ENCODE measurements around the gene RECK. TPM values are rescaled to one million over a fixed set of nuclear protein-coding genes. Genes with fewer than 3 reads are reported as not detected.

Gene RECK
- total RNA-seq, 1 experiment from 2014 or later = 2.1 TPM

- H4K20me1 ChIP-seq (ENCODE audit: insufficient read depth) = no peaks in the 10 kb centered on the region
- H3K79me2 ChIP-seq (ENCODE audit: low read depth) = no peaks in the 10 kb centered on the region
- ChIA-PET POLR2A (ENCODE audit: unreplicated experiment) (no interaction called here), CTCF (no interaction called here)
- H3K4me3 ChIP-seq = no peak overlapping the region
- H3K4me1 ChIP-seq (replicated peaks; ENCODE audit: insufficient read depth) = no peaks in the 10 kb centered on the region
- H3F3A ChIP-seq (ENCODE audit: insufficient read depth, low read depth) = no peaks in the 10 kb centered on the region
- H3K9me2 ChIP-seq (ENCODE audit: insufficient read depth) = no peaks in the 10 kb centered on the region
- no peak overlapping the region for H2AFZ ChIP-seq
- intact Hi-C loops (cut with micrococcal nuclease; ENCODE audit: unreplicated experiment) = no loop called here
- no peak for DNase-seq
- no peak overlapping the region for H3K27ac ChIP-seq
- no TSS peak for BruUV-seq (replicated peaks)
- H3K27me3 ChIP-seq (ENCODE audit: insufficient read depth, low read depth) = no peaks in the 10 kb centered on the region
- no peak for TF ChIP-seq EZH2 (IDR thresholded peaks at IDR 0.05; ENCODE audit: low read depth)
- TF ChIP-seq CTCF (conservative IDR thresholded peaks at IDR 0.05) = no peak
- no peak overlapping the region for H3K4me2 ChIP-seq
- no peaks in the 10 kb centered on the region for H3K9me3 ChIP-seq (ENCODE audit: insufficient read depth, low read depth)
- H3K36me3 ChIP-seq (ENCODE audit: low read depth) = no peaks in the 10 kb centered on the region
Measured at GRCh38 chr9:36116593-36116992, 79.9 kb downstream of the RECK start.

DNA sequence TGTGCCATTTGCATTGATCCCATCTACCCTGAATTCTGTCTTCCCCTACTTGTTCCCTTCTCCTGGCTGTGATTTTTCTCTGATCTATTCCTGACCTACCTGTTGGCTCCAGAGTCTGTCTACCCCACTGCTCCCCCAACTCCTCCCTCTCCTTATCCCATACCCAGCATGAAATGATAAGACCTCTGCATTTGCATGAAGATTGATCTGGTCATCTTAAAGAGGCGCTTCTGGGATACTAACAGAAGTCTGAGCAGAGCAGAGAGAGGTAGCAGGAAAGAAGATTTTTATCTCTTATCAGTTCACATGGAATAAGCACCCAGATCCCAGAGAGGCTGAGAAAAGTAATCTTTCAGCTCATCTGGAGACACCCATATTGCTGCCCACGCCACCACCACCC, 81.5 kb downstream of the RECK start:
- no peaks in the 10 kb centered on the region for H3K27me3 ChIP-seq (ENCODE audit: insufficient read depth, low read depth)
- H3F3A ChIP-seq (ENCODE audit: insufficient read depth, low read depth) = no peaks in the 10 kb centered on the region
- H4K20me1 ChIP-seq (ENCODE audit: insufficient read depth) = no peaks in the 10 kb centered on the region
- no peak overlapping the region for H3K27ac ChIP-seq
- no peak for TF ChIP-seq EZH2 (IDR thresholded peaks at IDR 0.05; ENCODE audit: low read depth)
- no peak for TF ChIP-seq CTCF (conservative IDR thresholded peaks at IDR 0.05)
- ChIA-PET POLR2A (ENCODE audit: unreplicated experiment) (no interaction called here), CTCF (no interaction called here)
- no peak overlapping the region for H3K4me3 ChIP-seq
- no peaks in the 10 kb centered on the region for H3K9me3 ChIP-seq (ENCODE audit: insufficient read depth, low read depth)
- H3K4me1 ChIP-seq (replicated peaks; ENCODE audit: insufficient read depth) = no peaks in the 10 kb centered on the region
- H3K4me2 ChIP-seq = no peak overlapping the region
- H3K9me2 ChIP-seq (ENCODE audit: insufficient read depth) = no peaks in the 10 kb centered on the region
- no TSS peak for BruUV-seq (replicated peaks)
- no peaks in the 10 kb centered on the region for H3K79me2 ChIP-seq (ENCODE audit: low read depth)
- H3K36me3 ChIP-seq (ENCODE audit: low read depth) = no peaks in the 10 kb centered on the region
- no peak for DNase-seq
- intact Hi-C loops (cut with micrococcal nuclease; ENCODE audit: unreplicated experiment) = no loop called here
- no peak overlapping the region for H2AFZ ChIP-seq

- Histone ChIP-seq H3K27ac (no peak overlapping the region), H3F3A (ENCODE audit: insufficient read depth, low read depth) (no peaks in the 10 kb centered on the region), H3K9me2 (ENCODE audit: insufficient read depth) (no peaks in the 10 kb centered on the region), H3K9me3 (ENCODE audit: insufficient read depth, low read depth) (no peaks in the 10 kb centered on the region), H3K27me3 (ENCODE audit: insufficient read depth, low read depth) (no peaks in the 10 kb centered on the region), H3K4me3 (no peak overlapping the region), H3K4me2 (no peak overlapping the region), H3K36me3 (ENCODE audit: low read depth) (no peaks in the 10 kb centered on the region), H2AFZ (no peak overlapping the region), H3K79me2 (ENCODE audit: low read depth) (no peaks in the 10 kb centered on the region), H4K20me1 (ENCODE audit: insufficient read depth) (no peaks in the 10 kb centered on the region), H3K4me1 (replicated peaks; ENCODE audit: insufficient read depth) (no peaks in the 10 kb centered on the region)
- intact Hi-C loops (cut with micrococcal nuclease; ENCODE audit: unreplicated experiment) = no loop called here
- BruUV-seq (replicated peaks) = no TSS peak
- ChIA-PET CTCF (no interaction called here), POLR2A (ENCODE audit: unreplicated experiment) (no interaction called here)
- no peak for DNase-seq
- TF ChIP-seq EZH2 (IDR thresholded peaks at IDR 0.05; ENCODE audit: low read depth) (no peak), CTCF (conservative IDR thresholded peaks at IDR 0.05) (no peak)
Measured at GRCh38 chr9:36118706-36119105, 82.0 kb downstream of the RECK start.

All from PC-9 (cell line).